Measurements from ENCODE around the gene TRPM4.
"Not testable (repeated sequence)": the region's sequence is repeated elsewhere in the genome, so short reads cannot be mapped to it uniquely, and the experiment has no call there.

TRPM4 gene

GRCh38 chr19:49196527-49197240, 39.1 kb downstream of the TRPM4 start:
- no peak for DNase-seq

- peak; percentile 1 for DNase-seq
Measured at GRCh38 chr19:49200238-49200862, 42.8 kb downstream of the TRPM4 start.

- no peak for DNase-seq
Measured at GRCh38 chr19:49201042-49201441, 43.5 kb downstream of the TRPM4 start.

- DNase-seq: no peak
Measured at GRCh38 chr19:49205114-49205513, 47.5 kb downstream of the TRPM4 start.

GRCh38 chr19:49209502-49209901, 51.9 kb downstream of the TRPM4 start:
- DNase-seq: not testable (repeated sequence)

- DNase-seq: peak; percentile 47
Measured at GRCh38 chr19:49210108-49210900, 52.7 kb downstream of the TRPM4 start.

- DNase-seq: no peak
Measured at GRCh38 chr19:49210901-49211451, 53.4 kb downstream of the TRPM4 start.

- DNase-seq: no peak
Measured at GRCh38 chr19:49212016-49212701, 54.6 kb downstream of the TRPM4 start.

GRCh38 chr19:49213791-49214190, 56.2 kb downstream of the TRPM4 start:
- no peak for DNase-seq

- no peak for DNase-seq
Measured at GRCh38 chr19:49214701-49215100, 57.1 kb downstream of the TRPM4 start.

GRCh38 chr19:49216071-49216470, 58.5 kb downstream of the TRPM4 start:
- DNase-seq: no peak

- no peak for DNase-seq
Measured at GRCh38 chr19:49217382-49217781, 59.8 kb downstream of the TRPM4 start.

- no peak for DNase-seq
Measured at GRCh38 chr19:49222011-49222410, 64.4 kb downstream of the TRPM4 start.

GRCh38 chr19:49222528-49222927, 64.9 kb downstream of the TRPM4 start:
- DNase-seq: no peak

- DNase-seq: no peak
Measured at GRCh38 chr19:49223472-49223871, 65.9 kb downstream of the TRPM4 start.

- DNase-seq: not testable (repeated sequence)
Measured at GRCh38 chr19:49224441-49224840, 66.8 kb downstream of the TRPM4 start.

- DNase-seq: no peak
Measured at GRCh38 chr19:49224879-49225278, 67.3 kb downstream of the TRPM4 start.

- DNase-seq: no peak
Measured at GRCh38 chr19:49229416-49229815, 71.8 kb downstream of the TRPM4 start.

GRCh38 chr19:49231389-49231788, 73.8 kb downstream of the TRPM4 start:
- DNase-seq: peak; percentile 25

GRCh38 chr19:49231804-49232203, 74.2 kb downstream of the TRPM4 start:
- DNase-seq: peak; percentile 3

- DNase-seq: no peak
Measured at GRCh38 chr19:49233163-49233562, 75.6 kb downstream of the TRPM4 start.

- no peak for DNase-seq
Measured at GRCh38 chr19:49241769-49242168, 84.2 kb downstream of the TRPM4 start.

GRCh38 chr19:49243129-49243528, 85.5 kb downstream of the TRPM4 start:
- no peak for DNase-seq

Measured in CD4-positive, alpha-beta T cell treated with Interleukin-17A for 1 hour (primary cell).